ENCODE measurements around the gene D2HGDH. TPM values are rescaled to one million over a fixed set of nuclear protein-coding genes. Genes with fewer than 3 reads are reported as not detected.
"Not testable (repeated sequence)": the region's sequence is repeated elsewhere in the genome, so short reads cannot be mapped to it uniquely, and the experiment has no call there.

The D2HGDH gene
- total and polyA plus RNA-seq, 2 of the 8 experiments (the other 6 are each of a cell fraction or from before 2014, with no cell fraction given) = 3.4 to 8.1 TPM

GRCh38 chr2:241806217-241806616 is 71.8 kb downstream of the D2HGDH start:
- H3K14ac ChIP-seq (ENCODE audit: insufficient read length); H3K79me2 ChIP-seq (ENCODE audit: control insufficient read depth in 1 of 2, insufficient read depth in 2 of 2, low read length in 2 of 2); H2BK120ac ChIP-seq (replicated peaks; ENCODE audit: low read depth, low read length); CTCF ChIA-PET (ENCODE audit: partially characterized antibody); H3K56ac ChIP-seq (replicated peaks; ENCODE audit: insufficient read length, low read depth, low read length); H3K4ac ChIP-seq (replicated peaks; ENCODE audit: insufficient read length, low read depth, low read length); H3K23me2 ChIP-seq (ENCODE audit: low read depth, low read length); H4K8ac ChIP-seq (ENCODE audit: extremely low read depth, insufficient read depth, low read length); H2AFZ ChIP-seq (ENCODE audit: low read length); H3K36me3 ChIP-seq (ENCODE audit: control insufficient read depth in 2 of 4, insufficient read depth in 4 of 4, low read length in 3 of 4); H3K9me3 ChIP-seq (ENCODE audit: insufficient read depth in 2 of 2, low read depth in 1 of 2, low read length in 1 of 2); H3K18ac ChIP-seq (ENCODE audit: extremely low read depth, low read length); H2BK15ac ChIP-seq (ENCODE audit: low read length); H2BK20ac ChIP-seq (ENCODE audit: low read length); H3K27ac ChIP-seq (ENCODE audit: low read depth, low read length); POLR2A ChIA-PET (ENCODE audit: partially characterized antibody); H4K5ac ChIP-seq (ENCODE audit: insufficient read length, low read depth, low read length); H3K79me1 ChIP-seq (ENCODE audit: low read depth, low read length); H4K20me1 ChIP-seq (replicated peaks in 1 of 2; ENCODE audit: control insufficient read depth in 1 of 2, insufficient read depth in 2 of 2, low read length in 2 of 2); H3K23ac ChIP-seq (ENCODE audit: insufficient read length); H2AK5ac ChIP-seq (ENCODE audit: low read depth, low read length); H3K4me3 ChIP-seq (ENCODE audit: extremely low read depth in 1 of 4, insufficient read depth in 2 of 4, low read depth in 3 of 4, low read length in 4 of 4); FAIRE-seq; H2BK5ac ChIP-seq (ENCODE audit: low read depth, low read length); DNase-seq (ENCODE audit: low read depth in 1 of 2, low spot score in 2 of 2); H3K9ac ChIP-seq (replicated peaks in 1 of 4; ENCODE audit: extremely low read depth in 1 of 4, low read depth in 3 of 4, low read length in 3 of 4); H3K4me2 ChIP-seq (ENCODE audit: insufficient read depth in 1 of 2, low read depth in 2 of 2, low read length in 2 of 2); H2BK12ac ChIP-seq (ENCODE audit: low read depth, low read length); H4K91ac ChIP-seq (replicated peaks; ENCODE audit: insufficient read length, low read length): not testable (repeated sequence)
- WGBS, 2 experiments (ENCODE audit: extremely low coverage in 1 of 2, insufficient coverage in 1 of 2, insufficient read length in 1 of 2, insufficient replicate concordance in 2 of 2, low coverage in 1 of 2, low lambda C conversion rate in 2 of 2, missing lambda C conversion rate in 1 of 2) = no CpG with 5 or more reads among the region's 8 CpGs
- peaks cover 4 to 30% (median 11%) of the 10 kb centered on the region in 4 experiments for H3K4me1 ChIP-seq (replicated peaks in 1 of 4; ENCODE audit: control insufficient read depth in 3 of 4, insufficient read depth in 4 of 4, low read length in 3 of 4)
- peaks cover 0 to 23% (median 6%) of the 10 kb centered on the region in 4 experiments; a peak in 5 of 7 replicates for H3K27me3 ChIP-seq (replicated peaks in 1 of 4; ENCODE audit: control insufficient read depth in 3 of 4, extremely low read depth in 1 of 4, insufficient read depth in 3 of 4, low read length in 3 of 4)
